Cardiac fibroblast (primary cell): ENCODE results near the gene ZNF121.

ENCODE experiments used
- DNase-seq, 2 donors: peaks; one replicate each; pipeline versions ENCODE4 v3.0.0 to v3.0.0-alpha.2; 2010; ENCODE audit warnings: low read depth in 2 of 2
- H3K4me3 ChIP-seq, 2 donors: replicated peaks in 1 of 2; 1 replicate in 1 of 2; 2 replicates in 1 of 2; pipeline ENCODE4 v1.5.1; 2011; ENCODE audit warnings: low read depth in 2 of 2, low read length in 2 of 2, mild to moderate bottlenecking in 2 of 2, moderate library complexity in 1 of 2
- TF ChIP-seq, protein P1 (sequence below): IDR thresholded peaks from one replicate; pipeline ENCODE4 v1.5.1; 2011; ENCODE audit warnings: low read depth, mild to moderate bottlenecking, low read length, inconsistent platforms

Gene ZNF121

DNA sequence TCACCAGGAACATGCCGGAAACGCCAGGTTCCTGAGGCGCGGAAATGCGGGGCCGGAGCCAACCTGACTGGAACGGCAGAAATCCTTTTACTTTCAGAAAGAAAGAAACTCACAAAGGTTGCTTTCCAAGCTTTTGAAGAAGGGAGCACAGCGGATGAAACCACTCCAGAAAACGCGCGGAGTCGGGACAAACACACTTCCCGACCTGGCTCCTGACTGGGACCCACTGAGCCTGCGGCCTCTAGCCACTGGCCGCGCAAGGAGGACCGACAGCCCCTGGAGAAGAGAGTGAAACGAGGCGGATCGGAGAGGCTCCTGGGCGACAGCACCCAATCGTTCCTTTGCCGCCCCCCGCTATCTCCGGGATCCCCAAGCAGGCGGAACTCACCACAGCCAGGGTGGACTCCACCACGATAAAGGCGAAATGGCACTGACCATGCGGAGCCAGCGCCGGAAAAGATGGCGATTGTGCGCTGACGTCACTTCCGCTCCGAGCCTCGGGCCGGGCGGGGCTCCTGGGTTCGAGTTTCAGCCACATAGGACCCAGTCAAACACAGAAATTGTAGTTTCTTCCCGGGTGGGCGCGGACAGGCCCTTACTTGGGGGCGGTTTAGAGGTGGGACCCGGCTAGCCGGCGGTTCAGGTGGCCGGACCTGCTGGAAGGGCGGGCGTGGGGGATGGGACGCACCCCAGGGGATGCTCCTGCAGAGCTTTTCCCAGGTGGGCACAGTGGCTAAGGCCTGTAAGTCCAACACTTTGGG lies at the start of gene ZNF121:
Gene ZNF121 (minus strand): TSS at position 432 of the 761 bp plus-strand sequence. CDS start 16,407 bp downstream, outside the sequence.
- peak; percentile 80 to 81 for DNase-seq
- TF ChIP-seq, protein P1, sequence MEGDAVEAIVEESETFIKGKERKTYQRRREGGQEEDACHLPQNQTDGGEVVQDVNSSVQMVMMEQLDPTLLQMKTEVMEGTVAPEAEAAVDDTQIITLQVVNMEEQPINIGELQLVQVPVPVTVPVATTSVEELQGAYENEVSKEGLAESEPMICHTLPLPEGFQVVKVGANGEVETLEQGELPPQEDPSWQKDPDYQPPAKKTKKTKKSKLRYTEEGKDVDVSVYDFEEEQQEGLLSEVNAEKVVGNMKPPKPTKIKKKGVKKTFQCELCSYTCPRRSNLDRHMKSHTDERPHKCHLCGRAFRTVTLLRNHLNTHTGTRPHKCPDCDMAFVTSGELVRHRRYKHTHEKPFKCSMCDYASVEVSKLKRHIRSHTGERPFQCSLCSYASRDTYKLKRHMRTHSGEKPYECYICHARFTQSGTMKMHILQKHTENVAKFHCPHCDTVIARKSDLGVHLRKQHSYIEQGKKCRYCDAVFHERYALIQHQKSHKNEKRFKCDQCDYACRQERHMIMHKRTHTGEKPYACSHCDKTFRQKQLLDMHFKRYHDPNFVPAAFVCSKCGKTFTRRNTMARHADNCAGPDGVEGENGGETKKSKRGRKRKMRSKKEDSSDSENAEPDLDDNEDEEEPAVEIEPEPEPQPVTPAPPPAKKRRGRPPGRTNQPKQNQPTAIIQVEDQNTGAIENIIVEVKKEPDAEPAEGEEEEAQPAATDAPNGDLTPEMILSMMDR, result no peak
- H3K4me3 ChIP-seq, result peak within 1 kb of the TSS; percentile 88 to 90

DNA sequence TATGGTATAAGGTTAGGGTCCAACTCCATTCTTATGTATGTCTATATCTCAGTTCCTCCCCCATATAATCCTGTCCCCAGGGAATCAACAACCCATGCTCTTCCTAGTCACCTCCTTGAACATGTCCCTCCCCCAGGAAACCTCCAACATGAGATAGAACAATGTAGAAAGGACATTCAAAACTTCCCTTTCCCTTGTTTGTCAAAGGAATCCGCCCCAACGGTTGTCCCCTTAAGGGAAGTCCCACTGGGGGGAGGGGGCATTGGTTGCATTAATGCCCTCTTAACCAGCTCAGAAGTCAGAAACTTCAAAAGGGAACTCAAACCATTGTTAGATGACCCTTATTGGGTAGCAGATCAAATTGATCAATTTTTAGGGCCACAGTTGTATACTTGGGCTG lies 43.6 kb upstream of the ZNF121 start:
- DNase-seq, result no peak
- TF ChIP-seq, protein P1, result no peak
- H3K4me3 ChIP-seq, result no peak overlapping the region

DNA sequence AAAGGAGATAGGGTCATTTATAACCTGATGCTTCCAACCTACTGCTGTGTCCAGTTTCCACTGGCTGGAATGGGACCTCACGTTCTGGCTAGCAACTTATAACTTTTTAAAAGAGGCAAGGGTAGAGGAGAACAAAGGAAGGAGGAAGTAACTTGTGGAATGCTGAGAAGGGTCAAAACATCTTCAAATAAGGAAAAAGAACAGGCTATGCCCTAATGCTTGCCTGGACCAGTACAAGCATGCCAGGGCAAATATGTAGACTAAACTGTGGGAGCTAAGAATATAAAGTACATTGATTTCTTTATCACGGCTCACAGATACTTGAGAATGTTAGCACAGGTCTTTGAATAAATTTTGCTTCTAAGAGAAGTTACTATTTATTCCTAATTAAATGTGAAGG lies 38.2 kb upstream of the ZNF121 start:
- TF ChIP-seq, protein P1, result no peak
- DNase-seq, result no peak
- no peak overlapping the region for H3K4me3 ChIP-seq

DNA sequence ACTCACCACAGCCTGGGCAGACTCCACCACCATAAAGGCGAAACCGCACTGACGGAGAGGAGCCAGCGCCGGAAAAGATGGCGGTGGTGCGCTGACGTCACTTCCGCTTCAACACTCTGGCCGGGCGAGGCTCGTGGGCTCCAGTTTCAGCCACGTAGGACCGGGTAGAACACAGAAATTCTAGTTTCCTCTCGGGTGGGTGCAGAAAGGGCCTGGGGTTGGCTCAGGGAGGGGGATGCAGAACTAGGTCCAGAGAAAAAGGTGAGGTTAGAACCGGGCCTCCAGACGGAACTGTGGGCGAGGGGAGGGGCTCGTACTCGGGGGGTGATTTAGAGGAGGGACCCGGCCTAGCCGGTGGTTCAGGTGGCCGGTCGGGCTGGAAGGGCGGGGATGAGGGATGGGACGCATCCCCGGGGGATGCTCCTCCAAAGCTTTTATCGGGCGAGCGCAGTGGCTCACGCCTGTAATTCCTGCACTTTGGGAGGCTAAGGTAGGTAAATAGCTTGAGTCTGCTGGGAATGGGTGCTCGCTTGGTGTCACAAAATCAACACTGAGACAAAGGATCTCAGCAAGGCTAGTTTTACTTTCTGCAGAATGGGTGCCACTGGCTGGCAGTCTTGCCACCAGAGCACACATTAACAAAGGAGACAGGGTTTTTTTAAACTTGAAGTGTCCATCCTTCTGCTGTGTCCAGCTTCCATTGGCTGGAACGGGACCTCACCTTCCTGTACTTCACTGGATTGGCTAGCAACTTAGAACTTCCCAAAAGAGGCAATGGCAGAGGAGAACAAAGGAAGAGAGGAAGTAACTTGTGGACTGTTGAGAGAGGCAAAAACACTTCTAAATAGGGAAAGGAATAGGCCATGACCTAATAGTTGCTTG lies 37.1 kb upstream of the ZNF121 start, which contains the start of gene ZNF561:
Gene ZNF561 (minus strand): TSS at position 77 of the 882 bp plus-strand sequence. CDS start 1,776 bp downstream, outside the sequence.
- peak; percentile 91 for DNase-seq
- TF ChIP-seq, protein P1, result no peak
- H3K4me3 ChIP-seq, result peak within 1 kb of the TSS; percentile 92 to 97

DNA sequence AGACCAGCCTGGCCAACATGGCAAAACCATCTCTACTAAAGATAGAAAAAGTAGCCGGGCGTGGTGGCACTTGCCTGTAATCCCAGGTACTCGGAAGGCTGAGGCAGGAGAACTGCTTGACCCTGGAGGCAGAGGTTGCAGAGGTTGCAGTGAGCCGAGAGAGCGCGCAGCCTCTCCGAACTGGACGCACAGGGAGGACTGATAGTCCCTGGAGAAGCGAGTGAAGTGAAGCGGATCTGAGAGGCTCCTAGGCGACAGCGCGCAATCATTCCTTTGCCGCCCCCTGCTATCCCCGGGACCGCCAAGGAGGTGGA lies 36.5 kb upstream of the ZNF121 start:
- TF ChIP-seq, protein P1, result no peak
- peak overlapping the region; percentile 92 to 97 for H3K4me3 ChIP-seq
- DNase-seq, result no peak

DNA sequence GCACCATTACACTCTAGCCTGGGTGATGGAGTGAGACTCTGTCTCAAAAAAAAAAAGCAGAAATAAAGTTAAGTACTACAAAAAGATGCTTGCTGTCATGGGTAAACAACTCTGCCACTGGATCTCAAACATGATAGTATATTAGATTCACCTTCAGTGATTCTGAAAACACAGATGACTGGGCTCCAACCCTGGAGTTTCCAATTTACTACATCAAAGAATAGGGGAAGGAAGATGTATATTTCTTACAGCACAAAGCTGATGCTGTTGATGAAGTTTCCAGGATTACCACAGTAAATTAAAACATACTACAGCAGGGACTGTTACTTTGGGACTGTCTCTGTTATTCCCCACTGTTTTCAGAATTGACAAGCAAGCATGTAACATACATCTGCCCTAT lies 31.5 kb upstream of the ZNF121 start:
- TF ChIP-seq, protein P1, result no peak
- DNase-seq, result no peak
- H3K4me3 ChIP-seq, result no peak overlapping the region
